Endodermal cell (in vitro differentiated cells): ENCODE data around the gene KCNAB2. TPM values are rescaled to one million over a fixed set of nuclear protein-coding genes. Genes with fewer than 3 reads are reported as not detected.

Source experiments
- DNase-seq: peaks from one replicate; pipeline ENCODE4 v3.0.0-alpha.2; 2017
- H3K27ac ChIP-seq: 2 replicates; pipeline ENCODE4 v1.5.1; 2013; ENCODE audit warnings: mild to moderate bottlenecking, low read depth, low read length, moderate library complexity
- H3K27me3 ChIP-seq: 2 replicates; pipeline ENCODE4 v1.6.1; 2013; ENCODE audit warnings: mild to moderate bottlenecking, low read length, moderate library complexity; ENCODE audit not compliant: insufficient read depth, control insufficient read depth, poor library complexity, severe bottlenecking
- H3K36me3 ChIP-seq: 2 replicates; pipeline ENCODE4 v1.7.0; 2013; ENCODE audit warnings: mild to moderate bottlenecking, low read length, moderate library complexity; ENCODE audit not compliant: control insufficient read depth, insufficient read depth
- H3K4me1 ChIP-seq: one replicate; pipeline ENCODE4 v1.7.0; 2013; ENCODE audit warnings: low read length; ENCODE audit not compliant: control insufficient read depth, insufficient read depth
- H3K4me3 ChIP-seq: 2 replicates; pipeline ENCODE4 v1.5.1; 2013; ENCODE audit warnings: mild to moderate bottlenecking, low read length, moderate library complexity
- H3K9ac ChIP-seq: 2 replicates; pipeline ENCODE4 v1.6.1; 2013; ENCODE audit warnings: mild to moderate bottlenecking, low read length, moderate library complexity; ENCODE audit not compliant: poor library complexity, severe bottlenecking; ENCODE audit errors: extremely low read depth
- H3K9me3 ChIP-seq: 2 replicates; pipeline ENCODE4 v1.6.1; 2013; ENCODE audit warnings: mild to moderate bottlenecking, low read length, moderate library complexity; ENCODE audit not compliant: control insufficient read depth
- H3K27ac Mint-ChIP-seq: 2 replicates; pipeline ENCODE4 v1.8.0; 2020; ENCODE audit warnings: mixed read lengths
- H3K27me3 Mint-ChIP-seq: 2 replicates; pipeline ENCODE4 v1.8.0; 2021; ENCODE audit warnings: mild to moderate bottlenecking, mixed read lengths; ENCODE audit not compliant: insufficient read depth
- H3K36me3 Mint-ChIP-seq: 2 replicates; pipeline ENCODE4 v1.8.0; 2020; ENCODE audit warnings: low read depth, mixed read lengths
- H3K4me1 Mint-ChIP-seq: 2 replicates; pipeline ENCODE4 v1.8.0; 2020; ENCODE audit warnings: mixed read lengths
- H3K4me3 Mint-ChIP-seq: 2 replicates; pipeline ENCODE4 v1.8.0; 2020; ENCODE audit warnings: mild to moderate bottlenecking, moderate library complexity, mixed read lengths
- H3K9me3 Mint-ChIP-seq: 2 replicates; pipeline ENCODE4 v1.8.0; 2020; ENCODE audit warnings: mild to moderate bottlenecking, mixed read lengths
- CTCF ChIP-seq: fragments of 200-600 bp; sonication (generic); conservative IDR thresholded peaks from 2 replicates; pipeline ENCODE4 v1.5.0; 2021; ENCODE audit warnings: antibody characterized with exemption, mild to moderate bottlenecking
- WGBS, 2 experiments: methylation state at CpG; one replicate each; pipeline versions ENCODE4 v1.1.5 to v1.1.7; 2013; ENCODE audit warnings: missing lambda C conversion rate in 2 of 2, mixed read lengths in 1 of 2; ENCODE audit not compliant: insufficient coverage in 1 of 2, insufficient read length in 1 of 2; 5-methylcytosine and 5-hydroxymethylcytosine counted together
- total RNA-seq, 2 donors: library from RNA; stranded (reverse); fragmentation: NEBNext Ultra II Directional in 1 of 2; extraction: Animal tissue kit (Norgen Biotek cat#: 25700) in 1 of 2; gene quantifications; 2 replicates in 1 of 2; 3 replicates in 1 of 2; pipeline ENCODE4 v1.2.1, GENCODE V29; 2021

KCNAB2 gene
- total RNA-seq, 2 donors from 2014 or later = 14.9 to 22.9 TPM

DNA sequence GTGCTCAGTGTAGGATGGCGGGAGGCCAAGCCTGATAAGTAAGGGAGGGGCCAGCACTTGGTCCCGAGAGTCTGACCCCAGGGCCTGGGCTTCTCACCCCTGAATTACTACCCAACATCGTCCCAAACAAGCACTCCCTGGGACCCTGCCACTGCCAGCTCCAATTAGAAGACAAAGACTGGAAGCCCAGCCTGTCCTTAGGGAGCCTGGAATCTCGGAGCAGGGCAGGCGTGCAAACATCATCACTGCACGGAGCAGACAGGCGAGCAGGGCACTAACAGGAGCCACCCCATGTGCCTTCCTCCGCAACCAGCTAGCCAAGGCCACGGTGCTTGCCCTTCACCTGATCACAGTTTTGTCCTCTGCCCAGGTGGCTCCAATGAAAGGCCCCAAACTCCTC, 23.2 kb downstream of the KCNAB2 start:
- Mint-ChIP-seq H3K27me3 (no peaks in the 10 kb centered on the region), H3K4me3 (no peak overlapping the region), H3K36me3 (no peaks in the 10 kb centered on the region), H3K27ac (no peak overlapping the region), H3K9me3 (no peaks in the 10 kb centered on the region), H3K4me1 (no peaks in the 10 kb centered on the region)
- Histone ChIP-seq H3K4me3 (no peak overlapping the region), H3K4me1 (no peaks in the 10 kb centered on the region), H3K36me3 (no peaks in the 10 kb centered on the region), H3K27me3 (no peaks in the 10 kb centered on the region), H3K9me3 (no peaks in the 10 kb centered on the region), H3K27ac (no peak overlapping the region), H3K9ac (no peak overlapping the region)
- TF ChIP-seq CTCF = no peak
- 88 to 89% methylated on average over 9 of the region's 9 CpGs for WGBS, 2 experiments
- DNase-seq = no peak

DNA sequence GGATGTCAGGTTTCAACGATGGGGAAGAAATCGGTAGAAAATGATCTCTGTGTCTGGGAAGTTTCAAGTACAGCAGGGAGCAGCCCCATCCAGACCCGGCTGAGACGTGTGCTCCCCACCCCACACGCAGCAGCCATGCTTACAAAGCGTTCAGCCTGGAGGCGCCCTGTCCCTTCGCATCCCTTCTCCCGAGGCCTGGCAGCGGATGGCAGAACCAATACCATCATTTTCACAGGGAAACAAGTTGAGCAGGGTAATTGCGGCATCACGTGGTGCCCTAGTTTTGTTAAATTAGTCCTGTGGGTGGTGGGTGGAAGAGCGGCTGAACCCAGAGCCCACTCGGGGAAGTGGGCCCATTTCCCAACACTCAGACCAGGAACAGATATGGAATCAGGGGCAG, 23.9 kb downstream of the KCNAB2 start:
- Mint-ChIP-seq H3K27me3 (no peaks in the 10 kb centered on the region), H3K27ac (no peak overlapping the region), H3K36me3 (no peaks in the 10 kb centered on the region), H3K4me1 (no peaks in the 10 kb centered on the region), H3K9me3 (no peaks in the 10 kb centered on the region), H3K4me3 (no peak overlapping the region)
- no peaks in the 10 kb centered on the region for H3K9me3 ChIP-seq
- no peaks in the 10 kb centered on the region for H3K4me1 ChIP-seq
- 90 to 96% methylated on average over 14 of the region's 14 CpGs for WGBS, 2 experiments
- TF ChIP-seq CTCF = no peak
- no peak overlapping the region for H3K27ac ChIP-seq
- H3K36me3 ChIP-seq = no peaks in the 10 kb centered on the region
- H3K27me3 ChIP-seq = no peaks in the 10 kb centered on the region
- H3K4me3 ChIP-seq = no peak overlapping the region
- DNase-seq = no peak
- H3K9ac ChIP-seq = no peak overlapping the region

DNA sequence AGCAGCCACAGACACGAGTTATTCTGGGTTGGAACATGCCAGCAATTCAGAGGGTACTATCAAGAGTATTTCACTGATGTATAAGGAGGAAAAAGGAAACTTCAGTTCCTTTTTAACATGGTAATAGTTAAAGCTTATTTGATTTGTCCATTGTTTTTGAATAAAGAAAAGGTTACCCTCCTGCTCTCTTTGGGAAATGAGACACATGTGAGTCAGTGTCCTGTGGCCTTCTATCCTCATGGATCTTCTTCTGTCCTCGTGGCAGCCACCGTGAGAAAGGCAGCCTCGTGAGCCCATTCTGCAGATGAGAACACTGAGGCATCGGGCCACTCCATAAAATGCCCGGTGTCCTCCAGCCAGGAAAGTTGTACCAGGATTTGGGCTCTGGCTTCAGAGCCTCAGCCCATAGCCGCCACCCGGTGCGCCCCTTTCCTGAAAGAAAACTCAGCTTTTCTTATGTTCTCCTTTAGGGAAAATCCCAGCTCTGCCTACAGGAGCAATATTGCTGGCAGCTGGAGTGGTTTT, 24.8 kb downstream of the KCNAB2 start:
- no peaks in the 10 kb centered on the region for H3K36me3 Mint-ChIP-seq
- H3K9me3 Mint-ChIP-seq = no peaks in the 10 kb centered on the region
- Histone ChIP-seq H3K9me3 (no peaks in the 10 kb centered on the region), H3K27ac (no peak overlapping the region), H3K27me3 (no peaks in the 10 kb centered on the region), H3K9ac (no peak overlapping the region), H3K4me1 (no peaks in the 10 kb centered on the region), H3K4me3 (no peak overlapping the region), H3K36me3 (no peaks in the 10 kb centered on the region)
- DNase-seq = no peak
- 91 to 95% methylated on average over 9 of the region's 9 CpGs for WGBS, 2 experiments
- no peaks in the 10 kb centered on the region for H3K4me1 Mint-ChIP-seq
- no peak for TF ChIP-seq CTCF
- no peaks in the 10 kb centered on the region for H3K27me3 Mint-ChIP-seq
- no peak overlapping the region for H3K27ac Mint-ChIP-seq
- no peak overlapping the region for H3K4me3 Mint-ChIP-seq
